Neuron (in vitro differentiated cells): ENCODE measurements around the gene CUL3.

Experiments used
- H2AFZ ChIP-seq: one replicate; pipeline ENCODE4 v1.6.1; 2013; ENCODE audit warnings: low read depth, mild to moderate bottlenecking, inconsistent platforms, low read length, moderate library complexity
- H3K27me3 ChIP-seq: one replicate; pipeline ENCODE4 v1.6.1; 2013; ENCODE audit warnings: low read length; ENCODE audit not compliant: insufficient read depth
- H3K36me3 ChIP-seq: one replicate; pipeline ENCODE4 v1.6.1; 2013; ENCODE audit warnings: low read length; ENCODE audit not compliant: insufficient read depth
- H3K4me1 ChIP-seq: one replicate; pipeline ENCODE4 v1.6.1; 2013; ENCODE audit warnings: low read length; ENCODE audit not compliant: insufficient read depth
- H3K4me3 ChIP-seq: 2 replicates; pipeline ENCODE4 v1.5.1; 2013; ENCODE audit warnings: mild to moderate bottlenecking, low read length, moderate library complexity
- H3K9me3 ChIP-seq: one replicate; pipeline ENCODE4 v1.6.1; 2013; ENCODE audit warnings: low read length

Gene CUL3

GRCh38 chr2:224469374-224469964, 115.7 kb downstream of the CUL3 start:
- Histone ChIP-seq H3K9me3 (no peaks in the 10 kb centered on the region), H3K27me3 (no peaks in the 10 kb centered on the region), H3K4me3 (no peak overlapping the region), H3K36me3 (peaks cover 15% of the 10 kb centered on the region), H3K4me1 (no peaks in the 10 kb centered on the region), H2AFZ (no peak overlapping the region)

GRCh38 chr2:224466304-224466895, 118.8 kb downstream of the CUL3 start:
- H3K27me3 ChIP-seq = no peaks in the 10 kb centered on the region
- no peak overlapping the region for H2AFZ ChIP-seq
- H3K4me3 ChIP-seq = no peak overlapping the region
- H3K4me1 ChIP-seq = no peaks in the 10 kb centered on the region
- H3K36me3 ChIP-seq = no peaks in the 10 kb centered on the region
- H3K9me3 ChIP-seq = no peaks in the 10 kb centered on the region

GRCh38 chr2:224461391-224461790, 123.8 kb downstream of the CUL3 start:
- Histone ChIP-seq H3K4me3 (no peak overlapping the region), H3K36me3 (no peaks in the 10 kb centered on the region), H3K9me3 (no peaks in the 10 kb centered on the region), H3K4me1 (no peaks in the 10 kb centered on the region), H3K27me3 (no peaks in the 10 kb centered on the region), H2AFZ (no peak overlapping the region)

GRCh38 chr2:224457408-224458096, 127.6 kb downstream of the CUL3 start:
- H3K36me3 ChIP-seq = no peaks in the 10 kb centered on the region
- H3K27me3 ChIP-seq = no peaks in the 10 kb centered on the region
- H3K4me1 ChIP-seq = no peaks in the 10 kb centered on the region
- no peak overlapping the region for H3K4me3 ChIP-seq
- H2AFZ ChIP-seq = no peak overlapping the region
- H3K9me3 ChIP-seq = no peaks in the 10 kb centered on the region

GRCh38 chr2:224453892-224454291, 131.3 kb downstream of the CUL3 start:
- Histone ChIP-seq H3K27me3 (no peaks in the 10 kb centered on the region), H3K4me3 (no peak overlapping the region), H2AFZ (no peak overlapping the region), H3K36me3 (no peaks in the 10 kb centered on the region), H3K4me1 (no peaks in the 10 kb centered on the region), H3K9me3 (no peaks in the 10 kb centered on the region)

GRCh38 chr2:224449212-224450147, 135.7 kb downstream of the CUL3 start:
- Histone ChIP-seq H3K9me3 (no peaks in the 10 kb centered on the region), H3K4me1 (no peaks in the 10 kb centered on the region), H3K27me3 (no peaks in the 10 kb centered on the region), H3K4me3 (no peak overlapping the region), H2AFZ (no peak overlapping the region), H3K36me3 (no peaks in the 10 kb centered on the region)

GRCh38 chr2:224448236-224448635, 136.9 kb downstream of the CUL3 start:
- no peaks in the 10 kb centered on the region for H3K36me3 ChIP-seq
- H3K4me3 ChIP-seq = no peak overlapping the region

GRCh38 chr2:224444783-224445182, 140.4 kb downstream of the CUL3 start:
- Histone ChIP-seq H3K9me3 (no peaks in the 10 kb centered on the region), H3K4me3 (no peak overlapping the region), H3K36me3 (no peaks in the 10 kb centered on the region), H2AFZ (no peak overlapping the region), H3K4me1 (no peaks in the 10 kb centered on the region), H3K27me3 (no peaks in the 10 kb centered on the region)

More at GRCh38 chr2:224448236-224448635, 136.9 kb downstream of the CUL3 start:
- Histone ChIP-seq H3K27me3 (no peaks in the 10 kb centered on the region), H2AFZ (no peak overlapping the region), H3K4me1 (no peaks in the 10 kb centered on the region), H3K9me3 (no peaks in the 10 kb centered on the region)

GRCh38 chr2:224444021-224444420, 141.1 kb downstream of the CUL3 start:
- H3K4me3 ChIP-seq = no peak overlapping the region
- no peaks in the 10 kb centered on the region for H3K4me1 ChIP-seq
- no peak overlapping the region for H2AFZ ChIP-seq
- H3K9me3 ChIP-seq = no peaks in the 10 kb centered on the region
- H3K27me3 ChIP-seq = no peaks in the 10 kb centered on the region
- H3K36me3 ChIP-seq = no peaks in the 10 kb centered on the region

GRCh38 chr2:224442071-224442967, 142.8 kb downstream of the CUL3 start:
- Histone ChIP-seq H2AFZ (no peak overlapping the region), H3K36me3 (no peaks in the 10 kb centered on the region), H3K27me3 (no peaks in the 10 kb centered on the region), H3K4me3 (no peak overlapping the region), H3K9me3 (no peaks in the 10 kb centered on the region), H3K4me1 (no peaks in the 10 kb centered on the region)

GRCh38 chr2:224440988-224441387, 144.2 kb downstream of the CUL3 start:
- no peaks in the 10 kb centered on the region for H3K27me3 ChIP-seq
- no peak overlapping the region for H3K4me3 ChIP-seq
- no peaks in the 10 kb centered on the region for H3K36me3 ChIP-seq
- H3K9me3 ChIP-seq = no peaks in the 10 kb centered on the region
- H2AFZ ChIP-seq = no peak overlapping the region
- no peaks in the 10 kb centered on the region for H3K4me1 ChIP-seq

GRCh38 chr2:224438726-224439125, 146.4 kb downstream of the CUL3 start:
- Histone ChIP-seq H3K27me3 (no peaks in the 10 kb centered on the region), H3K4me1 (peaks cover 1% of the 10 kb centered on the region), H3K9me3 (no peaks in the 10 kb centered on the region), H2AFZ (no peak overlapping the region), H3K36me3 (no peaks in the 10 kb centered on the region), H3K4me3 (no peak overlapping the region)
